ENCODE results near the gene KCTD15.

KCTD15 gene

GRCh38 chr19:33860312-33861090 lies 63.8 kb downstream of the KCTD15 start:
- H3K4me3 ChIP-seq (ENCODE audit: control insufficient read depth, low read depth, low read length): no peak overlapping the region
- no peak for TF ChIP-seq CTCF (IDR thresholded peaks at IDR 0.05; ENCODE audit: control insufficient read depth, insufficient read depth, low read depth, low read length, missing control alignments)
- DNase-seq (ENCODE audit: low read depth): no peak

GRCh38 chr19:33861950-33862349 lies 65.3 kb downstream of the KCTD15 start:
- DNase-seq (ENCODE audit: low read depth): no peak
- no peak for TF ChIP-seq CTCF (IDR thresholded peaks at IDR 0.05; ENCODE audit: control insufficient read depth, insufficient read depth, low read depth, low read length, missing control alignments)
- no peak overlapping the region for H3K4me3 ChIP-seq (ENCODE audit: control insufficient read depth, low read depth, low read length)

GRCh38 chr19:33862981-33863380 lies 66.3 kb downstream of the KCTD15 start:
- no peak for TF ChIP-seq CTCF (IDR thresholded peaks at IDR 0.05; ENCODE audit: control insufficient read depth, insufficient read depth, low read depth, low read length, missing control alignments)
- DNase-seq (ENCODE audit: low read depth): no peak
- H3K4me3 ChIP-seq (ENCODE audit: control insufficient read depth, low read depth, low read length): no peak overlapping the region

GRCh38 chr19:33863436-33863835 lies 66.8 kb downstream of the KCTD15 start:
- H3K4me3 ChIP-seq (ENCODE audit: control insufficient read depth, low read depth, low read length): no peak overlapping the region
- no peak for TF ChIP-seq CTCF (IDR thresholded peaks at IDR 0.05; ENCODE audit: control insufficient read depth, insufficient read depth, low read depth, low read length, missing control alignments)
- no peak for DNase-seq (ENCODE audit: low read depth)

GRCh38 chr19:33864311-33864850 lies 67.7 kb downstream of the KCTD15 start:
- H3K4me3 ChIP-seq (ENCODE audit: control insufficient read depth, low read depth, low read length): no peak overlapping the region
- DNase-seq (ENCODE audit: low read depth): no peak
- TF ChIP-seq CTCF (IDR thresholded peaks at IDR 0.05; ENCODE audit: control insufficient read depth, insufficient read depth, low read depth, low read length, missing control alignments): no peak

GRCh38 chr19:33865306-33865705 lies 68.6 kb downstream of the KCTD15 start:
- TF ChIP-seq CTCF (IDR thresholded peaks at IDR 0.05; ENCODE audit: control insufficient read depth, insufficient read depth, low read depth, low read length, missing control alignments): no peak
- DNase-seq (ENCODE audit: low read depth): no peak
- no peak overlapping the region for H3K4me3 ChIP-seq (ENCODE audit: control insufficient read depth, low read depth, low read length)
